ENCODE measurements around the gene CA9.

CA9 gene

GRCh38 chr9:35700031-35700430, 26.3 kb downstream of the CA9 start:
- Histone ChIP-seq H3F3A (ENCODE audit: low read depth) (no peaks in the 10 kb centered on the region), H3K4me1 (ENCODE audit: insufficient read depth, low read length, poor library complexity, severe bottlenecking) (no peaks in the 10 kb centered on the region), H4K20me1 (ENCODE audit: insufficient read depth, low read length, poor library complexity, severe bottlenecking) (no peaks in the 10 kb centered on the region), H3K27me3 (ENCODE audit: insufficient read depth, low read length, poor library complexity, severe bottlenecking) (no peaks in the 10 kb centered on the region), H3K4me3 (ENCODE audit: low read length, poor library complexity, severe bottlenecking) (no peak overlapping the region), H2AFZ (ENCODE audit: low read length) (no peak overlapping the region), H3K9me2 (replicated peaks; ENCODE audit: low read depth, low read length) (no peaks in the 10 kb centered on the region), H3K9ac (ENCODE audit: low read depth, low read length, poor library complexity, severe bottlenecking) (no peak overlapping the region), H3K36me3 (ENCODE audit: insufficient read depth, low read length) (peaks cover 86% of the 10 kb centered on the region), H3K79me2 (ENCODE audit: insufficient read depth, low read length) (no peaks in the 10 kb centered on the region), H3K4me2 (ENCODE audit: low read depth, low read length, poor library complexity, severe bottlenecking) (no peak overlapping the region), H3K9me3 (ENCODE audit: insufficient read depth, low read depth, low read length) (no peaks in the 10 kb centered on the region)
- TF ChIP-seq CTCF (conservative IDR thresholded peaks at IDR 0.05; ENCODE audit: low read length) (no peak), EZH2phosphoT487 (IDR thresholded peaks at IDR 0.05; ENCODE audit: borderline replicate concordance) (no peak)

- H3F3A ChIP-seq (ENCODE audit: low read depth): no peaks in the 10 kb centered on the region
These were observed 27.2 kb downstream of the CA9 start for GRCh38 chr9:35700942-35701341.

GRCh38 chr9:35702696-35703095, 29.0 kb downstream of the CA9 start:
- TF ChIP-seq EZH2phosphoT487 (IDR thresholded peaks at IDR 0.05; ENCODE audit: borderline replicate concordance): no peak
- TF ChIP-seq CTCF (conservative IDR thresholded peaks at IDR 0.05; ENCODE audit: low read length): no peak

More at GRCh38 chr9:35700942-35701341, 27.2 kb downstream of the CA9 start:
- H2AFZ ChIP-seq (ENCODE audit: low read length): no peak overlapping the region
- H3K27me3 ChIP-seq (ENCODE audit: insufficient read depth, low read length, poor library complexity, severe bottlenecking): no peaks in the 10 kb centered on the region
- peaks cover 92% of the 10 kb centered on the region for H3K36me3 ChIP-seq (ENCODE audit: insufficient read depth, low read length)
- no peak for TF ChIP-seq EZH2phosphoT487 (IDR thresholded peaks at IDR 0.05; ENCODE audit: borderline replicate concordance)
- TF ChIP-seq CTCF (conservative IDR thresholded peaks at IDR 0.05; ENCODE audit: low read length): no peak
- H3K4me2 ChIP-seq (ENCODE audit: low read depth, low read length, poor library complexity, severe bottlenecking): no peak overlapping the region
- H3K9ac ChIP-seq (ENCODE audit: low read depth, low read length, poor library complexity, severe bottlenecking): no peak overlapping the region
- no peak overlapping the region for H3K4me3 ChIP-seq (ENCODE audit: low read length, poor library complexity, severe bottlenecking)
- no peaks in the 10 kb centered on the region for H3K9me2 ChIP-seq (replicated peaks; ENCODE audit: low read depth, low read length)
- H3K9me3 ChIP-seq (ENCODE audit: insufficient read depth, low read depth, low read length): no peaks in the 10 kb centered on the region
- H3K79me2 ChIP-seq (ENCODE audit: insufficient read depth, low read length): no peaks in the 10 kb centered on the region
- H4K20me1 ChIP-seq (ENCODE audit: insufficient read depth, low read length, poor library complexity, severe bottlenecking): peaks cover 5% of the 10 kb centered on the region
- no peaks in the 10 kb centered on the region for H3K4me1 ChIP-seq (ENCODE audit: insufficient read depth, low read length, poor library complexity, severe bottlenecking)

More at GRCh38 chr9:35702696-35703095, 29.0 kb downstream of the CA9 start:
- no peaks in the 10 kb centered on the region for H3K4me1 ChIP-seq (ENCODE audit: insufficient read depth, low read length, poor library complexity, severe bottlenecking)
- H3K9me3 ChIP-seq (ENCODE audit: insufficient read depth, low read depth, low read length): no peaks in the 10 kb centered on the region
- H3K9me2 ChIP-seq (replicated peaks; ENCODE audit: low read depth, low read length): no peaks in the 10 kb centered on the region
- H3K79me2 ChIP-seq (ENCODE audit: insufficient read depth, low read length): no peaks in the 10 kb centered on the region
- no peak overlapping the region for H3K4me3 ChIP-seq (ENCODE audit: low read length, poor library complexity, severe bottlenecking)
- H3K4me2 ChIP-seq (ENCODE audit: low read depth, low read length, poor library complexity, severe bottlenecking): no peak overlapping the region
- H3K9ac ChIP-seq (ENCODE audit: low read depth, low read length, poor library complexity, severe bottlenecking): no peak overlapping the region
- no peaks in the 10 kb centered on the region for H3F3A ChIP-seq (ENCODE audit: low read depth)
- peaks cover 5% of the 10 kb centered on the region for H4K20me1 ChIP-seq (ENCODE audit: insufficient read depth, low read length, poor library complexity, severe bottlenecking)
- H3K36me3 ChIP-seq (ENCODE audit: insufficient read depth, low read length): peaks cover 98% of the 10 kb centered on the region
- H2AFZ ChIP-seq (ENCODE audit: low read length): no peak overlapping the region
- no peaks in the 10 kb centered on the region for H3K27me3 ChIP-seq (ENCODE audit: insufficient read depth, low read length, poor library complexity, severe bottlenecking)
